ENCODE measurements around the gene MAP3K3.

The MAP3K3 gene

GRCh38 chr17:63652106-63652505 lies 29.9 kb downstream of the MAP3K3 start:
- DNase-seq (ENCODE audit: extremely low read depth, low read depth) = no peak
- no peak for TF ChIP-seq CTCF (IDR thresholded peaks at IDR 0.05; ENCODE audit: low read depth, low read length)

GRCh38 chr17:63653050-63653449 lies 30.8 kb downstream of the MAP3K3 start:
- no peak for TF ChIP-seq CTCF (IDR thresholded peaks at IDR 0.05; ENCODE audit: low read depth, low read length)
- no peak for DNase-seq (ENCODE audit: extremely low read depth, low read depth)

- DNase-seq (ENCODE audit: extremely low read depth, low read depth) = no peak
- no peak for TF ChIP-seq CTCF (IDR thresholded peaks at IDR 0.05; ENCODE audit: low read depth, low read length)
These were observed 35.6 kb downstream of the MAP3K3 start for GRCh38 chr17:63657786-63658185.

GRCh38 chr17:63658366-63658765 lies 36.1 kb downstream of the MAP3K3 start:
- no peak for TF ChIP-seq CTCF (IDR thresholded peaks at IDR 0.05; ENCODE audit: low read depth, low read length)
- DNase-seq (ENCODE audit: extremely low read depth, low read depth) = no peak

GRCh38 chr17:63659850-63660249 lies 37.6 kb downstream of the MAP3K3 start:
- no peak for TF ChIP-seq CTCF (IDR thresholded peaks at IDR 0.05; ENCODE audit: low read depth, low read length)

GRCh38 chr17:63665527-63666214 lies 43.5 kb downstream of the MAP3K3 start:
- no peak for DNase-seq (ENCODE audit: extremely low read depth, low read depth)

More at GRCh38 chr17:63659850-63660249, 37.6 kb downstream of the MAP3K3 start:
- DNase-seq (ENCODE audit: extremely low read depth, low read depth) = no peak

More at GRCh38 chr17:63665527-63666214, 43.5 kb downstream of the MAP3K3 start:
- TF ChIP-seq CTCF (IDR thresholded peaks at IDR 0.05; ENCODE audit: low read depth, low read length) = no peak
